GM23338 (cell line): Measurements from ENCODE around the gene GLRA1. TPM values are rescaled to one million over a fixed set of nuclear protein-coding genes. Genes with fewer than 3 reads are reported as not detected.

Experiments used
- ATAC-seq: fragments of 200-7000 bp; cut with Tn5 transposase; 3 replicates; pipeline ENCODE4 v1.9.1; 2020
- DNase-seq: peaks from one replicate; pipeline ENCODE4 v3.0.0-alpha.2; 2015; ENCODE audit warnings: low spot score
- H2AFZ ChIP-seq: fragments of 200-600 bp; sonication (generic); 2 replicates; pipeline ENCODE4 v1.8.0; 2016; ENCODE audit warnings: antibody characterized with exemption, mild to moderate bottlenecking, moderate library complexity
- H3F3A ChIP-seq: fragments of 200-600 bp; sonication (generic); replicated peaks from 2 replicates; pipeline ENCODE4 v1.8.0; 2017; ENCODE audit warnings: antibody characterized with exemption, mixed run types, low read depth
- H3K27ac ChIP-seq: fragments of 200-600 bp; sonication (generic); 2 replicates; pipeline ENCODE4 v1.6.1; 2016; ENCODE audit warnings: low read depth
- H3K27me3 ChIP-seq: fragments of 200-600 bp; sonication (generic); 2 replicates; pipeline ENCODE4 v1.8.0; 2016; ENCODE audit warnings: mild to moderate bottlenecking, mixed run types, moderate library complexity; ENCODE audit not compliant: insufficient read depth
- H3K36me3 ChIP-seq: fragments of 200-600 bp; sonication (generic); 2 replicates; pipeline ENCODE4 v1.8.0; 2016; ENCODE audit warnings: mild to moderate bottlenecking; ENCODE audit not compliant: insufficient read depth
- H3K4me1 ChIP-seq: fragments of 200-600 bp; sonication (generic); 2 replicates; pipeline ENCODE4 v1.8.0; 2016; ENCODE audit warnings: mild to moderate bottlenecking, moderate library complexity; ENCODE audit not compliant: insufficient read depth
- H3K4me2 ChIP-seq: fragments of 200-600 bp; sonication (generic); 2 replicates; pipeline ENCODE4 v1.7.1; 2017; ENCODE audit warnings: mixed run types
- H3K4me3 ChIP-seq: fragments of 200-600 bp; sonication (generic); 2 replicates; pipeline ENCODE4 v1.6.1; 2016; ENCODE audit warnings: mixed run types
- H3K79me2 ChIP-seq: fragments of 200-600 bp; sonication (generic); replicated peaks from 2 replicates; pipeline ENCODE4 v1.8.0; 2017; ENCODE audit warnings: mild to moderate bottlenecking; ENCODE audit not compliant: insufficient read depth
- H3K9me2 ChIP-seq: fragments of 200-600 bp; sonication (generic); 2 replicates; pipeline ENCODE4 v1.8.0; 2017; ENCODE audit not compliant: insufficient read depth
- H4K20me1 ChIP-seq: fragments of 200-600 bp; sonication (generic); replicated peaks from 2 replicates; pipeline ENCODE4 v1.8.0; 2017; ENCODE audit warnings: mild to moderate bottlenecking; ENCODE audit not compliant: insufficient read depth
- H3K27ac Mint-ChIP-seq: 2 replicates; pipeline ENCODE4 v1.8.0; 2020; ENCODE audit warnings: inconsistent platforms, mild to moderate bottlenecking, moderate library complexity, mixed read lengths
- H3K27me3 Mint-ChIP-seq: 3 replicates; pipeline ENCODE4 v1.8.0; 2022; ENCODE audit warnings: low read depth, mild to moderate bottlenecking, moderate library complexity, mixed read lengths, inconsistent platforms; ENCODE audit not compliant: insufficient read depth, poor library complexity
- H3K36me3 Mint-ChIP-seq: 3 replicates; pipeline ENCODE4 v1.8.0; 2021; ENCODE audit warnings: low read depth, mild to moderate bottlenecking, inconsistent platforms, moderate library complexity, mixed read lengths
- H3K4me1 Mint-ChIP-seq: 3 replicates; pipeline ENCODE4 v1.8.0; 2020; ENCODE audit warnings: mild to moderate bottlenecking, inconsistent platforms, mixed read lengths
- H3K4me3 Mint-ChIP-seq: 3 replicates; pipeline ENCODE4 v1.8.0; 2021; ENCODE audit warnings: moderate library complexity, mild to moderate bottlenecking, inconsistent platforms, mixed read lengths
- H3K9me3 Mint-ChIP-seq: 3 replicates; pipeline ENCODE4 v1.8.0; 2020; ENCODE audit warnings: moderate library complexity, mild to moderate bottlenecking, inconsistent platforms, mixed read lengths
- STAT1 ChIP-seq: IDR thresholded peaks from one replicate; pipeline ENCODE4 v1.6.1; 2016; ENCODE audit warnings: antibody characterized with exemption; ENCODE audit not compliant: unreplicated experiment
- ZNF462 ChIP-seq: fragments of 250-450 bp; sonication (Bioruptor Pico); IDR thresholded peaks from 2 replicates; pipeline ENCODE4 v1.5.0; 2020; ENCODE audit warnings: mild to moderate bottlenecking, moderate library complexity
- polyA plus RNA-seq: library from polyadenylated mRNA; unstranded; fragments of >200 nt; fragmentation: Nextera tagmentation; extraction: Ambion mirVana; gene quantifications from 2 replicates; pipeline ENCODE4 v1.2.1, GENCODE V29; 2016
- total RNA-seq: library from RNA; depleted of rRNA; stranded (reverse); fragments of >200 nt; shearing (Covaris generic); gene quantifications from 2 replicates; pipeline ENCODE4 v1.2.3, GENCODE V29; 2014

The GLRA1 gene
- total and polyA plus RNA-seq, 2 experiments from 2014 or later = not detected

DNA sequence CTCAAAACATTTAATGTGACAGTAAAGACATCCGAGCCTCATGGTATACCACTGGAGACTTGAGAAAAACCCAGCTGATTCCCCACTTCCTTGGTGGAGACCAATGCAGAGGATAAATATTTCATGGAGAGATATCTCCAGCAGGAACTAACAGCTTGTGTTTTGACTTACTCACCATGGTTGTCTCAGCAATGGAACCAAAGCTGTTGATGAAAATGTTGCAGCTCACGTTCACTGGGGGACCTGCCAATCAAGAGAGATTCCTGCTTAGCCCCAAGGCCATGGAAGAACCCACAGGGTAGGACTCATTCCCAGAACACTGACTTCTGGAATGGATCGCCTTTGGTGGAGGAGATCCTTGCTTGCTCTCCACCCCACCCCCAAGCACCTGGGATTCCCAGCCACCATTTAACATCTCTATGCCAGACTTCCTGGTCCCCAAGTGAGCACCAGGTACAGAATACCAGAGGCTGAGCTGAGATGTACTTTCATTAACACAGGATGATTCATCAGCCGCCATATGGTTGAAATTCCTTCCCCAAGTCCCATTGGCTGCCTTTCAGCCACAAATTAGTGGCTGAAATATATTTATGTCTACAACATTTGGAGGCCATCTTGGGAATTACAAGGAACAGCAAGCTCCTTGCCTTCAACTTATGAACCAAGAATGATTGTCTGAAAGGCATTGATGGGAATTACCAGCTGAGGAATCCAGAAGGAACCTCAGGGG is 37.9 kb downstream of the GLRA1 start:
- no peak for DNase-seq

More for the DNA sequence above, 37.9 kb downstream of the GLRA1 start:
- no peak for ATAC-seq
- Histone ChIP-seq H3K9me2 (peaks cover 19% of the 10 kb centered on the region), H4K20me1 (no peaks in the 10 kb centered on the region), H3K79me2 (no peaks in the 10 kb centered on the region), H2AFZ (no peak overlapping the region), H3K4me2 (0 out of 2 replicates have a peak overlapping the region, but pooled peaks have one; percentile 46), H3K36me3 (no peaks in the 10 kb centered on the region), H3K4me1 (no peaks in the 10 kb centered on the region), H3F3A (no peaks in the 10 kb centered on the region), H3K27me3 (peaks cover 4% of the 10 kb centered on the region; the same call in 1 of the 2 replicates), H3K27ac (no peak overlapping the region), H3K4me3 (no peak overlapping the region)
- no peak for TF ChIP-seq STAT1
- peak; percentile 89 for TF ChIP-seq ZNF462 (CRISPR knock-in tag)
- H3K4me1 Mint-ChIP-seq = peaks cover 27% of the 10 kb centered on the region
- peaks cover 13% of the 10 kb centered on the region for H3K27me3 Mint-ChIP-seq
- H3K4me3 Mint-ChIP-seq = no peak overlapping the region
- H3K27ac Mint-ChIP-seq = no peak overlapping the region
- H3K36me3 Mint-ChIP-seq = no peaks in the 10 kb centered on the region
- H3K9me3 Mint-ChIP-seq = no peaks in the 10 kb centered on the region
